T-helper 1 cell treated with Interleukin-12 subunit alpha and Interleukin-12 subunit beta and Interleukin-4 antibody, amounts not matched to agents 30 μg/mL and 1 μg/mL, for 36 hours (primary cell): ENCODE data around the gene DISP2.

Source experiments
- H3K27ac Mint-ChIP-seq: one replicate; pipeline ENCODE4 v1.8.0; 2021; ENCODE audit warnings: mild to moderate bottlenecking, mixed read lengths
- H3K27me3 Mint-ChIP-seq: one replicate; pipeline ENCODE4 v1.8.0; 2021; ENCODE audit warnings: low read depth, mixed read lengths
- H3K36me3 Mint-ChIP-seq: one replicate; pipeline ENCODE4 v1.8.0; 2021; ENCODE audit warnings: low read depth, mixed read lengths
- H3K4me1 Mint-ChIP-seq: one replicate; pipeline ENCODE4 v1.8.0; 2021; ENCODE audit warnings: low read depth, mixed read lengths
- H3K4me3 Mint-ChIP-seq: one replicate; pipeline ENCODE4 v1.8.0; 2021; ENCODE audit warnings: mild to moderate bottlenecking, moderate library complexity, mixed read lengths
- H3K9me3 Mint-ChIP-seq: one replicate; pipeline ENCODE4 v1.8.0; 2021; ENCODE audit warnings: mixed read lengths

DISP2 gene

DNA sequence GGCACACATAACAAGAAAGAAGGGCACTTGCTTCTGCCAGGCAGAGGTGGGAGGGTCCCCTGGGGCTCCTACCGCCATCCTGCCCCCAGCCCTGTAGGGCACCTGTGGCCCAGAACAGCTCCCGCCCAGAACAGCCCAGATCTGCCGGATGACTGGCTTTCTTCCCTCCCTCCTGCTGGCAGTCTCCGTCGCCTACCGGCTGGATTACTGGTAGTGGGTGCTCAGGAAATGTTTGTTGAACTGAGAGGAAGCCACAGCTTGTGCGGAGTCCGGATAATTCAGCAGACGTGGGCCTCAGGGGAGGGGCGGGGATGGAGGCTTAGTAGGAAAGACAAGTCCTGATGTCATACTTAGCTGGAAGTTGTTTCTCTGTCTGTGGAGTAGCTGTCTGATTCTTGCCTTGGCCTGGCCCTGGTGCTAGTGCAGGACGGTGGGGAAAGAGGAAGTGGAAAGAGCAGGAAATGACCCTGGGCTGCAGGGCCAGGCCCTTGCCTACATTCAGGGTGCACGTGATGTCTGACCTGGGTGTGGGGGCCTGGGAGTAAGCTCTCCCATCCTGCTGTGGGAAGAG, 24.0 kb upstream of the DISP2 start:
- Mint-ChIP-seq H3K27me3 (no peaks in the 10 kb centered on the region), H3K9me3 (no peaks in the 10 kb centered on the region), H3K27ac (peak overlapping the region; percentile 64), H3K36me3 (no peaks in the 10 kb centered on the region), H3K4me1 (peaks cover 20% of the 10 kb centered on the region), H3K4me3 (peak overlapping the region; percentile 46)

DNA sequence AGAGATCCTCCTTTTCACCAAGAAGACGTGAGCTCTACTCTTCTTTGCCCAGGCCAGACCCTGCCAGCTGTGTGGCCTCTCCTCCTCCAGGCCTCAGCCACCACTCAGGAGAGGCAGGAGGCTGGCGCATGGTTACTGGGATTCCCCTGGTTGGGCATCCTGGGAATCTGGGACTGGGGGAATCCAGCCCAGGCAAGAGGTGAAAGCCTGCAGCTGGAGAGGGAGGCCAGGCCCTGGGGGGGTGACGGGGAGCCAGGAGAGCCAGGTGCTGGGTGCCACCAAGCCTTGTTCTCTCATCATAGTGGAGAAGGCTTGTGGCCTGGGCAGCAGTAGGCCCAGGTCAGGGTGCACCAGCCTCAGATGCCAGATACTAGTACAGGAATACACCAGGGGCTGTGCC, 23.5 kb upstream of the DISP2 start:
- H3K4me3 Mint-ChIP-seq: no peak overlapping the region

GRCh38 chr15:40334941-40335795, 22.9 kb upstream of the DISP2 start:
- no peaks in the 10 kb centered on the region for H3K9me3 Mint-ChIP-seq
- H3K27me3 Mint-ChIP-seq: no peaks in the 10 kb centered on the region
- no peaks in the 10 kb centered on the region for H3K36me3 Mint-ChIP-seq
- H3K4me1 Mint-ChIP-seq: peaks cover 14% of the 10 kb centered on the region
- H3K4me3 Mint-ChIP-seq: no peak overlapping the region
- no peak overlapping the region for H3K27ac Mint-ChIP-seq

More for the DNA sequence above, 23.5 kb upstream of the DISP2 start:
- Mint-ChIP-seq H3K36me3 (no peaks in the 10 kb centered on the region), H3K27me3 (no peaks in the 10 kb centered on the region), H3K4me1 (peaks cover 16% of the 10 kb centered on the region), H3K9me3 (no peaks in the 10 kb centered on the region), H3K27ac (no peak overlapping the region)

DNA sequence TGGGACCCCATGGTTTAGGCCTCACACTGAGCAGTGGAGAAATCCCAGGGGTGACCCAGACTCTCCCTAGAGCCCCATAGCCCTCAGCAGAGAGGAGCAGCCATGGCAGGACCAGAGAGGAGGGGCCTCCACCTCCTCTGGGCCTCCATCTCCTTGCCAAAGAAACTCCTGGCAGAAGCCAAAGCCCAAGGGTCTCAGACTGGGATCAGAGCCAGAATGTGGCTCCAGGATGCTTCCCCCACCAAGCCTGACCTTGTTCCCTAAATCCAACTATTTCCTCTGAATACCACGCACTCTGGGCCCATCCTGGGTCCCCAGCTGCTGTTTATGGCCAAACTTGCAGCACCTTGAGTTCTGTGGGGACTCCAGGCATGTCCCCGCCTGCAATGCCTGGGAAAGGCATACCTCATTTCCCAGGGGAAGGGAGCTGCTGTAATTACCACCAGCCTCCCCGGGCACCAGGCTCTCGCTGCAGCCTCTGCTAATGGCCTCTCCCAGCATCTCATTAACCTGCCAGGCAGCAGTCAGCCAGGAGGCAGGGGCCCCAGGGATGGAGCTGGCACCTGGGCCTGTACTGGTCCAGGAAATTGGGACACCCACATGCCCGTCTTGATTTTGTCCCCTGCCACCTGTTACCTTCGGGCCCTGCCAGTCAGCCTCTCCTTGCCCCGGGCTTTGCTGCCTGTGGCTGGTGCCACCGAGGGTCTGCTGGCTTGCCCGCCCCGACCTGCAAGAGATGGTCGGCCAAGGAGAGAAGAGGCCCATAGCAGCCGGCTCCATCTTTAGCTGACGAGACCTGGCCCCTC, 21.9 kb upstream of the DISP2 start:
- H3K36me3 Mint-ChIP-seq: no peaks in the 10 kb centered on the region
- no peaks in the 10 kb centered on the region for H3K27me3 Mint-ChIP-seq
- no peak overlapping the region for H3K4me3 Mint-ChIP-seq
- H3K9me3 Mint-ChIP-seq: no peaks in the 10 kb centered on the region
- peaks cover 14% of the 10 kb centered on the region for H3K4me1 Mint-ChIP-seq
- H3K27ac Mint-ChIP-seq: no peak overlapping the region

DNA sequence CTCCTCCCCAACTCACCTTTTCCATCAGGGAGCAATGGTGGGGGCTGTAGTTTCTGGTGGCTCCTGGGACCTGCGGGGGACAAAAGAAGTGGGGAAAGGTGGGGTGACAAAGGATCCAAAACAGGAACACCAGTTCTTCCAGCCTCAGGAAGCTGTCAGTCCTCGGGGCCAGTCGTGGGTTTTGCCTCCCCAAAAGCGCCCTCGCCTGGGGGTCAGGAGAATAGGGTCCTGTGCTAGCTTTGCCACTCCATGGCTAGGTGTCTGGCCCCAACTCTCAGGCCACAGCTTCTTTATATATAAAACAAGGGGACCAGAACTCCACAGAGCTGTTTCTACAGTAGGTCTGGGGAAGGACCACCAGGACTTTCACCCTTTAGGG, 21.3 kb upstream of the DISP2 start:
- H3K9me3 Mint-ChIP-seq: no peaks in the 10 kb centered on the region
- no peaks in the 10 kb centered on the region for H3K36me3 Mint-ChIP-seq
- peaks cover 14% of the 10 kb centered on the region for H3K4me1 Mint-ChIP-seq
- H3K27me3 Mint-ChIP-seq: no peaks in the 10 kb centered on the region
- no peak overlapping the region for H3K4me3 Mint-ChIP-seq
- H3K27ac Mint-ChIP-seq: no peak overlapping the region

- no peaks in the 10 kb centered on the region for H3K27me3 Mint-ChIP-seq
- no peak overlapping the region for H3K27ac Mint-ChIP-seq
- peaks cover 12% of the 10 kb centered on the region for H3K4me1 Mint-ChIP-seq
- no peaks in the 10 kb centered on the region for H3K9me3 Mint-ChIP-seq
- no peak overlapping the region for H3K4me3 Mint-ChIP-seq
- H3K36me3 Mint-ChIP-seq: no peaks in the 10 kb centered on the region
These were observed 20.4 kb upstream of the DISP2 start for GRCh38 chr15:40337597-40337996.

- Mint-ChIP-seq H3K9me3 (no peaks in the 10 kb centered on the region), H3K27ac (no peak overlapping the region), H3K4me3 (no peak overlapping the region), H3K27me3 (no peaks in the 10 kb centered on the region), H3K4me1 (peaks cover 12% of the 10 kb centered on the region), H3K36me3 (no peaks in the 10 kb centered on the region)
These were observed 19.9 kb upstream of the DISP2 start for GRCh38 chr15:40338041-40338657.

- no peaks in the 10 kb centered on the region for H3K27me3 Mint-ChIP-seq
- no peaks in the 10 kb centered on the region for H3K9me3 Mint-ChIP-seq
- H3K4me3 Mint-ChIP-seq: no peak overlapping the region
- H3K4me1 Mint-ChIP-seq: peaks cover 8% of the 10 kb centered on the region
- no peak overlapping the region for H3K27ac Mint-ChIP-seq
- H3K36me3 Mint-ChIP-seq: no peaks in the 10 kb centered on the region
These were observed 18.9 kb upstream of the DISP2 start for GRCh38 chr15:40338921-40339620.

- Mint-ChIP-seq H3K36me3 (no peaks in the 10 kb centered on the region), H3K27ac (no peak overlapping the region), H3K4me3 (no peak overlapping the region), H3K9me3 (no peaks in the 10 kb centered on the region), H3K27me3 (no peaks in the 10 kb centered on the region), H3K4me1 (peaks cover 7% of the 10 kb centered on the region)
These were observed 18.4 kb upstream of the DISP2 start for GRCh38 chr15:40339621-40339945.

DNA sequence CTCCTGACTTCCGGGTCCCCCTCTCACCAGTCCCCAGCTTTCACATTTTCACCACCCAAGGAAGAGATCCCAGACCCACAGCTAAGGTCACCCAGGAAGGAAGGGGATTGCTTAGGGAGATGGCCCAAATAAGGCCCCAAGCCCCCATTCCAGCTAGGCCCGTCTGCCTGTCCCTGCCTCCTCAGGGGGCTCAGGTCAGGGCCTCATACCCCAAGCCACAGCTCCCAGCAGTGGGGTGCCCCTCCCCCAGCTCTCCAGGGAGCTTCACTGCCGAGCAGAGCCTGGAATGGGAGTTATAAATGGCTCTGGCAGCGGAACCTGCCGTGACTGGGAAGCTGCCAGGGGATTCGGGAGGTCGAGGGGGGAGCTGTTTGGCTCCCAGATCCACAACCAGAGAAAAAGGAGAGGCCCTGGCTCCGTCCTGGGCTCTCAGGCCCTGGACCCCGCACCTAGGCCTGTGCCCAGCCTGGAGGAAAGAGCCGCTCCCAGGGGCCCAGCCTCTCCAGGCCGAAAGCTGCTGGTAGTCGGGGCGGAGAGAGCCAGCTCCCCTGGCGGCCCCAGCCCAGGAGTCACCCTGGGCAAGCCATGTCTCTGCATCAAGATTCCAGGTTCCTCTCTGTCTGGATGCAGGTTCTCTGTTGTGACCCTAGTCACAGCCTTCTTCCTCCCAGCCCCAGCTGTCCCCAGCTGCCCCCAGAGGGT, 17.8 kb upstream of the DISP2 start:
- no peaks in the 10 kb centered on the region for H3K9me3 Mint-ChIP-seq
- no peaks in the 10 kb centered on the region for H3K36me3 Mint-ChIP-seq
- no peak overlapping the region for H3K4me3 Mint-ChIP-seq
- no peaks in the 10 kb centered on the region for H3K27me3 Mint-ChIP-seq
- H3K27ac Mint-ChIP-seq: no peak overlapping the region
- peaks cover 7% of the 10 kb centered on the region for H3K4me1 Mint-ChIP-seq

- no peak within 1 kb of the TSS for H3K27ac Mint-ChIP-seq
- H3K4me3 Mint-ChIP-seq: no peak within 1 kb of the TSS
- no peaks in the 10 kb centered on the region for H3K9me3 Mint-ChIP-seq
- H3K27me3 Mint-ChIP-seq: no peaks in the 10 kb centered on the region
- H3K36me3 Mint-ChIP-seq: no peaks in the 10 kb centered on the region
- H3K4me1 Mint-ChIP-seq: peaks cover 4% of the 10 kb centered on the region
These were observed 17.1 kb upstream of the DISP2 start, which contains the start of gene CCDC9B for GRCh38 chr15:40340740-40341400. CCDC9B (minus strand) TSS chr15:40340939; CDS start chr15:40340819, 120 bp downstream.

DNA sequence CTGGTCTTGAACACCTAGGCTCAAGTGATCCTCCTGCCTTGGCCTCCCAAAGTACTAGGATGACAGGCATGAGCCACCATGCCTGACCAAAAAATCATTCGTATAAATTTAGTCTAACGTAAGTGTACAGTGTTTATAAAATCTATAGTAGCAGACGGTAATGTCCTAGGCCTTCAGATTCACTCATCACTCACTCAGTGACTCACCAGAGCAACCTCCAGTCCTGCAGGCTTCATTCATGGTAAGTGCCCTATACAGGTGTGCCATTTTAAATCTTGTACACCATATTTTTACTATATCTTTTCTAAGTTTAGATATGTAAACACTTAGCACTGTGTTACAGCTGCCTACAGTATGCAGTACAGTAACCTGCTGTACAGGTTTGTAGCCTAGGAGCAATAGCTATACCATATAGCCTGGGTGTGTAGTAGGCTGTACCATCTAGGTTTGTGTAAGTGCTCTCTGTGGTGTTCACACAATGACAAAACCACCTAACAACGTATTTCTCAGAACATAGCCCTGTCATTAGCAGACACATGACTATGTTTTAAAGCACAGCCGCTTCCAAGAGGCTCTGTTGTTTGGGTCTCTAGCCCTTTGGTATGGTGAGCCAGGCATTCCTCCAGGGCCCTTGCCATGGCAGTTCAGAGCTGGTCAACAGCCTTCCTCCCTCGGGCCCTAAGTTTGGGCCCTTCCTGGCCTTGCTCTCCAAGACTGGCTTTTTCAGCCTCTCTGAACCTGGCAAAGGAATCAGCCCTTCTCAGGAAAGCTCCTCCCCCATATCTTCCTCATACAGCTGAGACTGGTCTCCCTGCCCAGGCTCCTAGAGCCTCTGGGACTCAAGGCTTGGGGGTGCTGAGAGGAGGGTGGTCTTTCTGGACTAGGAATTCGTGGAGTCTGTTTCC, 15.4 kb upstream of the DISP2 start:
- H3K36me3 Mint-ChIP-seq: no peaks in the 10 kb centered on the region
- H3K4me3 Mint-ChIP-seq: no peak overlapping the region
- H3K27ac Mint-ChIP-seq: no peak overlapping the region
- no peaks in the 10 kb centered on the region for H3K27me3 Mint-ChIP-seq
- peaks cover 4% of the 10 kb centered on the region for H3K4me1 Mint-ChIP-seq
- no peaks in the 10 kb centered on the region for H3K9me3 Mint-ChIP-seq
